SH-SY5Y (cell line): Measurements from ENCODE around the gene BMAL1.

ENCODE experiments used
- GATA2 ChIP-seq: IDR thresholded peaks from 2 replicates; pipeline ENCODE4 v1.6.1; 2011; ENCODE audit warnings: mild to moderate bottlenecking, low read depth, low read length
- GATA3 ChIP-seq: IDR thresholded peaks from 2 replicates; pipeline ENCODE4 v1.6.1; 2011; ENCODE audit warnings: low read depth, mild to moderate bottlenecking, low read length, moderate library complexity

DNA sequence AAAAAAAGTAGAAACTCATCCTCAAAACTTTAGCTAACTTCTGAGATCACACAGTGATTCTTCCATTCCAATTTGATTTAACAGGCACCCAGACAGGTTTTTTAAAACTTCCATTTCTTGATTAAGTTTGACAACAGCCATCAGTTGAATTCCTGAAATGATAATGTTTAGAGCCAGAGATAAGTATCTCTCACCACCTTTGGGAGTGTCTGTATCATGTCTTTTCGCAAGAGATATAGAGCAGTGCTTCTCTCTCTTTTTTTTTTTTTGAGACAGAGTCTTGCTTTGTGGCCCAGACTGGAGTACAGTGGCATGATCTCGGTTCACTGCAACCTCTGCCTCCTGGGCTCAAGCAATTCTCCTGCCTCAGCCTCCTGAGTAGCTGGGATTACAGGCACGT, 41.7 kb upstream of the BMAL1 start:
- TF ChIP-seq GATA2: no peak
- TF ChIP-seq GATA3: no peak
